Stimulated activated CD8-positive, alpha-beta memory T cell treated with anti-CD3 and anti-CD28 coated beads, Interleukin-4, amount 100 ng/mL, for 1 hour (primary cell): Measurements from ENCODE around the gene KSR1.

Experiments
- DNase-seq, 2 donors: peaks; one replicate each; pipeline ENCODE4 v3.0.0-alpha.2; 2020; ENCODE audit warnings: low read depth in 2 of 2, low spot score in 1 of 2

Gene KSR1

GRCh38 chr17:27532269-27533263 lies 76.3 kb downstream of the KSR1 start:
- DNase-seq: no peak

DNA sequence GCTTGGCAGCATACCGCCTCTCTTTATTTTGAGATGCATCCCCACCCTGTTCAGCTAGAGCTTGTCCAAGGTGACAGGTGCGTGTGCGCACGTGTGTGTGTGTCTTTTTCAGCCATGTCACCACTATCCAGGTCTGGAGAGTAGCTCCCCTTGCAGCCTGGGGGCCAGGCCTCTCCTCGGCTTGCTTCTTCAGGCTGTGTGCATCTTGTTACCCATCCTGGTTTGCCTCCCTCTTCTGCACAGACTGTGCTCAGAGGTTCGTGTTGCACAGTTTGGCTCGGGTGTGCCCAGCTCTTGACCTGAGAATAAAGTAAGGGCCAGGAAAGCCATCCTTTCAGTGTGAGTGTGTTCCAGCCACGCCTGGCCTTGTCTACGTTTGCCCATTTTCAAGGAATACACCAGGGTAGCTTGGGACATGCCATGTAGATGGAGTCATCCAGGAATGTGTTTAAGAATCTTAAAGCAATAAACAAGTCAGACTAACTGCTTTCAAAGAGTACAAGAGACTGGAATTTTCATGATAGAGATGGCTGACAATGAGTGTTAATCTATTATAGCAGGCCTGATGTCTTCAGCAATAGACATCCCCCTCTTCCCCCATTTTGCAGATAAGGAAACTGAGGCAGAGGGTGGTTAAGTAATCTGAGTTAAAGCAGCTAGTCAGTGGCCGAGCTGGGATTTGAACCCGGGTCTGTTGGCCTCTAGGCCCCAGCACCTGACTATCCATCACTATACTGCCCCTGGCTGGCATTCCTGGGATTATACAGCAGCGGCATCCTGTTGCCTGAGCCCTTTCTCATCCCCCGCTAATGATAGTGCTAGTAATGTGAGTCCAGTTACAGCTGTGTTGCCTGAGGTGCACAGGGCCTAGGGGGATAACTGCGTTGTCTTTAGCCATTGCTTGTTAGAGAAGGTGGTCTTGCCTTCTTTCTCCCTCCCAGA lies 77.9 kb downstream of the KSR1 start:
- DNase-seq: no peak

GRCh38 chr17:27535178-27535928 lies 79.1 kb downstream of the KSR1 start:
- no peak for DNase-seq

GRCh38 chr17:27535975-27536374 lies 79.7 kb downstream of the KSR1 start:
- DNase-seq: no peak

DNA sequence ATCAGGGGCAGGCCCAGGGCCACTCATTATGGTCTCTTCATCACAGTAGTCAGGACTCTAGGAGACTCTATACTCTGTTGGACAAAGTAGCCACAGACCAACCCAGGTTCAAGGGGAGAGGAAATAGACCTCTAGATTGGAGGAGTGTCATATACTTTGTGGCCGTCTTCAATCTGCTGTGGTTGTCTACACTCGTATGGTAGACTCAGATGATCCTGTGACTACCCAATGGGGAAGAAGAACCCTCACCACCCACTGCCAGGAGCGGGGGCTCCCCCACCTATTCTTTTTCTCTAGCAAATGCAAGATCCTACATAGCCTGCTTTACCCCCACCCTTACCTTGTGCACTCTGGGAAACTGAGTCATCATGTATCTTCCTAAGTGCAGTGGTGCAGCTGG lies 80.5 kb downstream of the KSR1 start:
- no peak for DNase-seq

GRCh38 chr17:27538156-27538955 lies 82.1 kb downstream of the KSR1 start:
- no peak for DNase-seq

GRCh38 chr17:27539152-27539551 lies 82.9 kb downstream of the KSR1 start:
- no peak for DNase-seq

DNA sequence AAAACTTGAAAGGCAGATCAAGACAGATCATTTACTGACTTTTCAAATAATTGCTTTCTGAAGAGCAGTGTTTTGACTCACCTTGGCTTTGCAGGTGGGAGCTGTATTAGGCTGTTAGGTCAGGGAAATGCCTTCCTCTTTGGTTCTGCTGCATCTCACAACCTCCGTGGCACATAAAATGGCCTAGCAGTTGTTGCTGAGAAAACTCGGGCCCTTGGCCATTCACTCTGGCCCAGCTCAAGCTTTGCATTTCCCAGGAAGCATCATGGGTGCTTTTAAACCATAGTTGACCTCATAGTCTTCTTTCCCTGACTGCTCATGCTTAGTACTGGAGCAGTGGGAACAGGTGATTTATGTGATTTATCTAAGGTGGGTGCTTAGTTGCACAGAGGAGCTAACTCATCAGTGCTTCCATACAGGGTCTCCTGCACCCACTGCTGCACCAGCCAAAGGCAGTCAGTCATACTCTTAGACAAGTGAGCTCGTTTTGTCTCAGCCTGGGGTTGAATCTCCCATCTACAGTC lies 83.6 kb downstream of the KSR1 start:
- no peak for DNase-seq

GRCh38 chr17:27540318-27541101 lies 84.3 kb downstream of the KSR1 start:
- no peak for DNase-seq

DNA sequence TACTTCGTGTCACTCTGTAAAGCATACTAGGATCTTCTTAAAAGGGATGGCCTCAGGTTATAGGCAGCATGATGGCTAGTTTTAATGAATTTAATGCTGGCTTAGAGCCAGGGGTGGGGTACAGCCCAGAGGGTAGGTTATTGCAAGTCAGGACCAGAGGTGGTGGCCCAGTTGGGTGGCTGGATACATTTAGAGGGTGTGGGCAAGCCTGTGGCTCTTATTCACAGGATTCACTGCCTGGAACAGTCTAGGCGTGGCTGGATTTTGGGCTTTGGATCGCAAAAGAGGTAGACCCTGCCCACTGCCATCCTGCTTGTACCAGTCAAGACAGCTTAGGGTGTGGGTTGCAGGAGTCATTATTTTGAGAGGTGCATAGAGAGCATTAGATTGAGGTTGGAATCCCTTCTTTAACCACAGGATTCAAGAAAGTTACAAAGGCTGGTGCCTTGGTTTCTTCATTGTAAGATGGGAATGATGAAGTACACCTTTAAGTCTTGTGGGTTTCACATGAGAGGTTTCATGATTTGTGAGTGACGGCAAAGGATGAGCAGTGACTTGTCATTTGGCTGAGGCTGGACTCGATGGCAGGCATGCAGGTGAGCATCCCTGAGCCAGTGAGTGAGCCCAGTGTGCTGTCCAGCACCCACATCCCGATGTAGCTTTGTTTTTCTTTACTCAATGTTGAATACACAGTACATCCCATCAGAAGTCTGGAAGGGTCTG lies 85.2 kb downstream of the KSR1 start:
- no peak for DNase-seq

DNA sequence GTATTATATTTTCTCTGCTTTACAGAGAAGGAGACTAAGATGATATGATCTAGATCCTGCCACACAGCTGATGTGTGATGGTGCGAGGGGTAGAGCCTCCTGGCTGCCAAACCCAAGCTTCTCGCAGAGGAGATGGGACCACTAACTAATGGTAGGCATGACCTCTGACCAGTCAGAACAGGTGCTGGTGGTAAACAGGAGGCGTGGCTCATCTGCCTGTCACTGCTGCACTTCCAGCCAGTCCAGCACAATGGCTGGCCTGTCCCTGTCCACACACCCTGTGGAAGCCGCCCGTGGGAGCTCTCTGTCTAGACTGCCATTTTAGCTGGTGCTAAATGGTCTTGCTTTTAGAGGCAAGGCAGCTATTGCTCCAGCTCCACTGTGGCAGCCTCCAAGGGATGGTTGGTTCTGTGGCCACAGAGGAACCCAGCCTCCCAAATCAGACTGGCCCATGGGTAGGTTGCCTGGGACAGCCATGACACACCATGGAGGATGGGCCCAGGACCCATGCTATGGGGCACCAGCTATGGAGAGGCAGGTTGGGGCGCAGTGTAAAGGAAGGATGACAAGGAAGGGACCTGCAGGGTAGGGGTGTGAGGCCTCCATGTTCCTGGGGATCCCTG lies 86.7 kb downstream of the KSR1 start:
- no peak for DNase-seq

- DNase-seq: no peak
These were observed 87.2 kb downstream of the KSR1 start for GRCh38 chr17:27543464-27543856.

GRCh38 chr17:27543958-27544349 lies 87.7 kb downstream of the KSR1 start:
- DNase-seq: no peak

DNA sequence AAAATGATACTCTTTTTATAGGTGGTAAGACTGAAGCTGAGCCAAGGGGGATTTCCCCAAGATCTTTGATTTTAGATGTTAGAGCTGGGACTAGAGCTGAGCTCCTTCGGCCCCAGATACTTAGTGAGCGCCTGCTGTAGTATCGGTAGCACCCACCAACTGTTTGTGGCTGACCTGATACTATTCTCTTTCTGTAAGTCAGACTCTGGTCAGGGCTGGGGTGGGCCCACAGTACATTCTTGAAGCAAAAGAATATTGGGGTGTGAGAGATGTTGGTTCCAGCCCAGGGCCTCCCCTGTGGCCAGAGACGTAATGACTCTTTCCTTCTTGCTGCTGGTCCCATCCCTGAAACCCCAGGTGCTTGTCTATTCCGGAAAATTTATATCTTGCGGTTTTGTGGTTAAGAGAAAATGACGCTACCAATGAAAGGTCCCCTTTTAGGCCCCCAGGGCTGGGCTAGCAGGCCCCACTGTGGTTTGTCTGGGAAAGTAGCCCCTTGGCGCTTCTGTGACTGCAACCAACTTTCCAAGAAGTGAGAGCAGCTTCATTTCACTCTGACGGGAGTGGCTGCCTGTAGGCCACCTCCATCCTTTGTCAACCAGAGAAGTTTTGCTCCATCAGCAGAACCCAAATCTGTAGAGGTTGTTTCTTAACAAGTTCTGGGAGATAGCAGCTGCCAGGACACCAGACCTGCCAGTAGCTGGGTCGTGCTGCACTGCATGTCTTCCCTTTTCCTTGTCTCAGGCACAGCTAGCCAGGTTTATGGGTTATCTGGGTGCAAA lies 88.3 kb downstream of the KSR1 start:
- no peak for DNase-seq

GRCh38 chr17:27545562-27546229 lies 89.4 kb downstream of the KSR1 start:
- no peak for DNase-seq

- DNase-seq: no peak
These were observed 90.5 kb downstream of the KSR1 start for GRCh38 chr17:27546624-27547300.
